Erythroblast (primary cell): ENCODE data around the gene RAB3C.

Experiments used
- GATA1 ChIP-seq: IDR thresholded peaks from 2 replicates; pipeline ENCODE4 v1.6.1; 2011; ENCODE audit warnings: low read depth, mild to moderate bottlenecking, control low read depth, low read length, moderate library complexity
- POLR2A ChIP-seq: IDR thresholded peaks from 2 replicates; pipeline ENCODE4 v1.6.1; 2011; ENCODE audit warnings: mild to moderate bottlenecking, low read length

DNA sequence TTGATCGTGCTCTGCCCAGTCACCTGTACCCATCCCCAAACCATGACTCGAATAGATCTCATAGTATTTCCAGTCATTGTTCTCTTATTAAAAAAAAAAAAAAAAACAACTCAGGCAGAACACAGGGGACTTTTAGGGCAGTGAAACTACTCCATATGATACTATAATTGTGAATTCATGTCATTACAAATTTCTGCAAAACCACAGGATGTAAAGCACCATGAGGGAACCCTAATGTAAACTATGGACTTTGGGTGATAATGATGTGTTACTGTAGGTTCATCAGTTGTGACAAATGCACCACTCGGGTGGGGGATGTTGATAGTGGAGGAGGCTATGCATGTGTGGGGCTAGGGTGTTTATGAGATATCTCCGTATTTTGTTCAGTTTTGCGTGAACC lies 133.8 kb downstream of the RAB3C start:
- TF ChIP-seq POLR2A (no peak), GATA1 (no peak)
